ENCODE measurements around the gene APC.

- TF ChIP-seq CTCF (IDR thresholded peaks at IDR 0.05) (no peak), POLR2A (IDR thresholded peaks at IDR 0.05) (peak; percentile 50 to 83 (median 79))
Measured at GRCh38 chr5:112860929-112861637, 123.4 kb downstream of the APC start, which contains the start of gene SRP19.

Measured in body of pancreas (tissue), 4 donors.